ENCODE data around the gene CLEC2L.

DNA sequence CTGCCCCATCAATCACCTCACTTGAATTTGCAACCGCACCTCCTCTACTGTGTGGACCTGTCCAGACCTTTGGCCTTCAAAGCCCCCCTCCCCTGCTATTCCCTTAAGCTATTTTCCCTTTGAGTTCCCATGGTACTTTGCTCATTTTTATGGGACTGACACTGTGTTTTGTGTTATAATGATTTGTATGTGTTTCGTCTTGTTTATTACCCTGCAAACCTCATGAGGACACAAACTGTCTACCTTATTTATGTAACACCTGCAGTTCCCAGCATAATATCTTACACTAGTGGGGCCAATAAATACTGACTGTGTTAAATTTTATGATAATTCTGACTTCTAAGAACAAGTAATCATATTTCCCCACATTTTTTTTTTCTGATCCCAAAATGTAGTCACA lies 70.6 kb downstream of the CLEC2L start:
- TF ChIP-seq, protein P1, sequence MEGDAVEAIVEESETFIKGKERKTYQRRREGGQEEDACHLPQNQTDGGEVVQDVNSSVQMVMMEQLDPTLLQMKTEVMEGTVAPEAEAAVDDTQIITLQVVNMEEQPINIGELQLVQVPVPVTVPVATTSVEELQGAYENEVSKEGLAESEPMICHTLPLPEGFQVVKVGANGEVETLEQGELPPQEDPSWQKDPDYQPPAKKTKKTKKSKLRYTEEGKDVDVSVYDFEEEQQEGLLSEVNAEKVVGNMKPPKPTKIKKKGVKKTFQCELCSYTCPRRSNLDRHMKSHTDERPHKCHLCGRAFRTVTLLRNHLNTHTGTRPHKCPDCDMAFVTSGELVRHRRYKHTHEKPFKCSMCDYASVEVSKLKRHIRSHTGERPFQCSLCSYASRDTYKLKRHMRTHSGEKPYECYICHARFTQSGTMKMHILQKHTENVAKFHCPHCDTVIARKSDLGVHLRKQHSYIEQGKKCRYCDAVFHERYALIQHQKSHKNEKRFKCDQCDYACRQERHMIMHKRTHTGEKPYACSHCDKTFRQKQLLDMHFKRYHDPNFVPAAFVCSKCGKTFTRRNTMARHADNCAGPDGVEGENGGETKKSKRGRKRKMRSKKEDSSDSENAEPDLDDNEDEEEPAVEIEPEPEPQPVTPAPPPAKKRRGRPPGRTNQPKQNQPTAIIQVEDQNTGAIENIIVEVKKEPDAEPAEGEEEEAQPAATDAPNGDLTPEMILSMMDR (IDR thresholded peaks at IDR 0.05; ENCODE audit: low read depth, low read length, poor library complexity, severe bottlenecking), result no peak
- no peak for TF ChIP-seq EZH2phosphoT487 (IDR thresholded peaks at IDR 0.05; ENCODE audit: borderline replicate concordance, low read length)

Data from DOHH2 (cell line).